Measurements from ENCODE around the gene GREB1L. TPM values are rescaled to one million over a fixed set of nuclear protein-coding genes. Genes with fewer than 3 reads are reported as not detected.

GREB1L gene
- total and polyA plus RNA-seq, 2 donors (not counting 1 experiment from before 2014, with no cell fraction given), result 0.33 to 0.41 TPM

DNA sequence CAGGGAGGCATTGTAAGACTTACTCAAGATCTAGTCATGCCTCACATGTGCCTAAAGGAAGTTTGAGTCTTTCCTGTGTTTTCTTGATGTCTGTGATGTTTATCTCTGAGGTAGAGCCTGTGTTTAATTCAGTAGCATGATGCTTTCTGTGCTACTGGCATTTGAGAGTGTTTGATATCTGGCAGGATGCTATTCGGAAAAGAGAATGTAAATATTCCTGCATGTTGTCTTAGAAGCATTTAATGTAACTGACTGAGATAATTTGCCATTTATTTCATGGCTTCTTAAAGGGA, 58.8 kb downstream of the GREB1L start:
- no peaks in the 10 kb centered on the region for H4K20me1 ChIP-seq (ENCODE audit: control insufficient read depth, extremely low read depth, insufficient read depth, low read length)
- H3K36me3 ChIP-seq (ENCODE audit: control insufficient read depth, insufficient read depth, low read length), result no peaks in the 10 kb centered on the region
- H3K79me2 ChIP-seq (ENCODE audit: control insufficient read depth, insufficient read depth, low read length), result no peaks in the 10 kb centered on the region
- H3K4me1 ChIP-seq (ENCODE audit: control insufficient read depth, extremely low read depth, insufficient read depth, low read length), result no peaks in the 10 kb centered on the region
- H3K4me2 ChIP-seq (ENCODE audit: extremely low read depth, insufficient read depth, low read length), result no peak overlapping the region
- TF ChIP-seq, protein P1, sequence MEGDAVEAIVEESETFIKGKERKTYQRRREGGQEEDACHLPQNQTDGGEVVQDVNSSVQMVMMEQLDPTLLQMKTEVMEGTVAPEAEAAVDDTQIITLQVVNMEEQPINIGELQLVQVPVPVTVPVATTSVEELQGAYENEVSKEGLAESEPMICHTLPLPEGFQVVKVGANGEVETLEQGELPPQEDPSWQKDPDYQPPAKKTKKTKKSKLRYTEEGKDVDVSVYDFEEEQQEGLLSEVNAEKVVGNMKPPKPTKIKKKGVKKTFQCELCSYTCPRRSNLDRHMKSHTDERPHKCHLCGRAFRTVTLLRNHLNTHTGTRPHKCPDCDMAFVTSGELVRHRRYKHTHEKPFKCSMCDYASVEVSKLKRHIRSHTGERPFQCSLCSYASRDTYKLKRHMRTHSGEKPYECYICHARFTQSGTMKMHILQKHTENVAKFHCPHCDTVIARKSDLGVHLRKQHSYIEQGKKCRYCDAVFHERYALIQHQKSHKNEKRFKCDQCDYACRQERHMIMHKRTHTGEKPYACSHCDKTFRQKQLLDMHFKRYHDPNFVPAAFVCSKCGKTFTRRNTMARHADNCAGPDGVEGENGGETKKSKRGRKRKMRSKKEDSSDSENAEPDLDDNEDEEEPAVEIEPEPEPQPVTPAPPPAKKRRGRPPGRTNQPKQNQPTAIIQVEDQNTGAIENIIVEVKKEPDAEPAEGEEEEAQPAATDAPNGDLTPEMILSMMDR (conservative IDR thresholded peaks at IDR 0.05 in 1 of 2, IDR thresholded peaks at IDR 0.05 in 1 of 2; ENCODE audit: low read depth in 1 of 2, low read length in 2 of 2), result no peak
- no peak for TF ChIP-seq EZH2 (IDR thresholded peaks at IDR 0.05; ENCODE audit: low read length, missing control alignments)
- no peak overlapping the region for H3K4me3 ChIP-seq (replicated peaks in 1 of 4; ENCODE audit: control extremely low read depth in 1 of 4, insufficient read depth in 1 of 4, low read depth in 3 of 4, low read length in 4 of 4)
- H3K27me3 ChIP-seq (ENCODE audit: control insufficient read depth, insufficient read depth, low read length), result peaks cover 3% of the 10 kb centered on the region
- DNase-seq (ENCODE audit: low read depth in 2 of 2), result no peak
- no peaks in the 10 kb centered on the region for H3K9me3 ChIP-seq (ENCODE audit: control insufficient read depth, insufficient read depth, low read depth, low read length)
- H3K27ac ChIP-seq (ENCODE audit: insufficient read depth, low read length), result no peak overlapping the region
- no peak overlapping the region for H3K9ac ChIP-seq (ENCODE audit: insufficient read depth, low read length)
- no peak overlapping the region for H2AFZ ChIP-seq (ENCODE audit: low read length)

DNA sequence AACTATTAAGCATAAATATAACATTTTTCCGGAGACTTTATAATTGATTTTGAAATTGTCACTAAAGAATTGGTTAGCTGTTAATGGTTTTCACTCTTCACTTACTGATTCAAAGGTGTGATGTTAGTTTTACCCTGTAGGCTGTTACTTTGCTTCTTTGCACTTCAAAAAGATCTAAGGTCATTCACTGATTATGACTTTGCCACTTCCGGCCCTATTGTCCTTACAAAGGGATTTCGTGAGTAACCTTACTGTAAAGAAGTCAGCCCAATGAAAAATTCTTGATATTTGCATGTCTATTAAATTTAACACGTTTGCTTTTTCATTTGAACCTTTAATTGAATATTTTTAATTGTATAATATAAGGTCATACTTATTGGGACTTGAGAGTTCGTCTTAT, 61.4 kb downstream of the GREB1L start:
- Histone ChIP-seq H3K4me2 (ENCODE audit: extremely low read depth, insufficient read depth, low read length) (no peak overlapping the region), H3K9me3 (ENCODE audit: control insufficient read depth, insufficient read depth, low read depth, low read length) (no peaks in the 10 kb centered on the region), H3K4me1 (ENCODE audit: control insufficient read depth, extremely low read depth, insufficient read depth, low read length) (no peaks in the 10 kb centered on the region), H2AFZ (ENCODE audit: low read length) (no peak overlapping the region), H3K36me3 (ENCODE audit: control insufficient read depth, insufficient read depth, low read length) (no peaks in the 10 kb centered on the region), H4K20me1 (ENCODE audit: control insufficient read depth, extremely low read depth, insufficient read depth, low read length) (no peaks in the 10 kb centered on the region), H3K4me3 (replicated peaks in 1 of 4; ENCODE audit: control extremely low read depth in 1 of 4, insufficient read depth in 1 of 4, low read depth in 3 of 4, low read length in 4 of 4) (no peak overlapping the region), H3K79me2 (ENCODE audit: control insufficient read depth, insufficient read depth, low read length) (no peaks in the 10 kb centered on the region), H3K27me3 (ENCODE audit: control insufficient read depth, insufficient read depth, low read length) (peaks cover 3% of the 10 kb centered on the region), H3K9ac (ENCODE audit: insufficient read depth, low read length) (no peak overlapping the region), H3K27ac (ENCODE audit: insufficient read depth, low read length) (no peak overlapping the region)
- no peak for DNase-seq (ENCODE audit: low read depth in 2 of 2)
- TF ChIP-seq EZH2 (IDR thresholded peaks at IDR 0.05; ENCODE audit: low read length, missing control alignments), result no peak
- TF ChIP-seq, protein P1 (conservative IDR thresholded peaks at IDR 0.05 in 1 of 2, IDR thresholded peaks at IDR 0.05 in 1 of 2; ENCODE audit: low read depth in 1 of 2, low read length in 2 of 2), result no peak

DNA sequence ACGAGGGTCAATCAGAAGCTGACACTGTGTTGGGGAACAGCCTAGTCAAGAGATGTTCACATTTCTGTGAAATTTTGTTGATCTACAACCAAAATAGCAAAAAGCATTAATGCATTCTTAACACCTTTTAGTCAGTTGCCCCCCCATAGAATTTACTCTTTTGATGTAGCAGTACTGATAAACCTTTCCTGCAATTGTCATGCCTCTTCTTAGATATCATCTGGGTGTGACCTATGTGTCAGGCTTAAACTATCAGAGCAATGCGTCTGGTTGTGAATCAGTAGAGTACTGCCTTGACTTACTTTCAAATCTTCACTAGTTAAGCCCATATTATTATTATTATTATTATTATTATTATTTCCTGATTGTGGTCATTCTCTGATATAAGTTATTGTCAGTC, 61.9 kb downstream of the GREB1L start:
- peak in 1 of 2 donors; percentile 51 for DNase-seq (ENCODE audit: low read depth in 2 of 2)
- Histone ChIP-seq H3K4me1 (ENCODE audit: control insufficient read depth, extremely low read depth, insufficient read depth, low read length) (no peaks in the 10 kb centered on the region), H3K27ac (ENCODE audit: insufficient read depth, low read length) (no peak overlapping the region)

More for the DNA sequence above, 61.9 kb downstream of the GREB1L start:
- Histone ChIP-seq H3K9ac (ENCODE audit: insufficient read depth, low read length) (no peak overlapping the region), H3K36me3 (ENCODE audit: control insufficient read depth, insufficient read depth, low read length) (no peaks in the 10 kb centered on the region), H2AFZ (ENCODE audit: low read length) (no peak overlapping the region), H4K20me1 (ENCODE audit: control insufficient read depth, extremely low read depth, insufficient read depth, low read length) (no peaks in the 10 kb centered on the region), H3K4me3 (replicated peaks in 1 of 4; ENCODE audit: control extremely low read depth in 1 of 4, insufficient read depth in 1 of 4, low read depth in 3 of 4, low read length in 4 of 4) (no peak overlapping the region), H3K4me2 (ENCODE audit: extremely low read depth, insufficient read depth, low read length) (no peak overlapping the region), H3K27me3 (ENCODE audit: control insufficient read depth, insufficient read depth, low read length) (peaks cover 3% of the 10 kb centered on the region), H3K79me2 (ENCODE audit: control insufficient read depth, insufficient read depth, low read length) (no peaks in the 10 kb centered on the region), H3K9me3 (ENCODE audit: control insufficient read depth, insufficient read depth, low read depth, low read length) (no peaks in the 10 kb centered on the region)
- TF ChIP-seq, protein P1 (conservative IDR thresholded peaks at IDR 0.05 in 1 of 2, IDR thresholded peaks at IDR 0.05 in 1 of 2; ENCODE audit: low read depth in 1 of 2, low read length in 2 of 2), result no peak
- TF ChIP-seq EZH2 (IDR thresholded peaks at IDR 0.05; ENCODE audit: low read length, missing control alignments), result no peak

Measured in fibroblast of lung (primary cell).